ENCODE measurements around the gene DYSF.

Gene DYSF

GRCh38 chr2:71503837-71504236 lies 50.5 kb downstream of the DYSF start:
- DNase-seq = no peak

GRCh38 chr2:71504611-71505010 lies 51.2 kb downstream of the DYSF start:
- DNase-seq = no peak

GRCh38 chr2:71505086-71505769 lies 51.9 kb downstream of the DYSF start:
- DNase-seq = no peak

GRCh38 chr2:71505770-71506140 lies 52.4 kb downstream of the DYSF start:
- no peak for DNase-seq

- DNase-seq = no peak
Observed at GRCh38 chr2:71506222-71507153, 53.1 kb downstream of the DYSF start.

- DNase-seq = no peak
Observed at GRCh38 chr2:71507476-71507875, 54.1 kb downstream of the DYSF start.

- DNase-seq = peak; percentile 80 to 81
Observed at GRCh38 chr2:71510196-71510807, 56.9 kb downstream of the DYSF start.

GRCh38 chr2:71510938-71511337 lies 57.6 kb downstream of the DYSF start:
- no peak for DNase-seq

- DNase-seq = no peak
Observed at GRCh38 chr2:71511776-71512175, 58.4 kb downstream of the DYSF start.

- no peak for DNase-seq
Observed at GRCh38 chr2:71512386-71512785, 59.0 kb downstream of the DYSF start.

GRCh38 chr2:71513096-71513495 lies 59.7 kb downstream of the DYSF start:
- no peak for DNase-seq

- no peak for DNase-seq
Observed at GRCh38 chr2:71513721-71514120, 60.4 kb downstream of the DYSF start.

GRCh38 chr2:71516253-71516888 lies 63.0 kb downstream of the DYSF start:
- DNase-seq = no peak

- DNase-seq = no peak
Observed at GRCh38 chr2:71517851-71518250, 64.5 kb downstream of the DYSF start.

GRCh38 chr2:71521436-71521950 lies 68.1 kb downstream of the DYSF start:
- DNase-seq = no peak

- DNase-seq = no peak
Observed at GRCh38 chr2:71524476-71524875, 71.1 kb downstream of the DYSF start.

GRCh38 chr2:71526141-71526540 lies 72.8 kb downstream of the DYSF start:
- no peak for DNase-seq

GRCh38 chr2:71526975-71527374 lies 73.6 kb downstream of the DYSF start:
- no peak for DNase-seq

- DNase-seq = no peak
Observed at GRCh38 chr2:71528131-71528591, 74.8 kb downstream of the DYSF start.

GRCh38 chr2:71528749-71529148 lies 75.4 kb downstream of the DYSF start:
- no peak for DNase-seq

- no peak for DNase-seq
Observed at GRCh38 chr2:71530211-71530610, 76.8 kb downstream of the DYSF start.

- DNase-seq = peak in 1 of 2 donors; percentile 28
Observed at GRCh38 chr2:71530641-71531332, 77.4 kb downstream of the DYSF start.
